IMR-90 (cell line): Measurements from ENCODE around the gene DENND2C. TPM values are rescaled to one million over a fixed set of nuclear protein-coding genes. Genes with fewer than 3 reads are reported as not detected.

Experiments used
- ATAC-seq: fragments of 200-7000 bp; cut with Tn5 transposase; 2 replicates; pipeline ENCODE4 v1.9.1; 2020; ENCODE audit warnings: low read depth, mild to moderate bottlenecking, moderate library complexity
- BruUV-seq: library from RNA; stranded (reverse); fragments of 400-500 nt; replicated peaks from 2 replicates; lab custom pipeline; 2021; lab: Mats Ljungman, UMichigan
- CTCF ChIA-PET: fragments of 300-600 bp; formaldehyde crosslinking; extraction: SDS; loops from one replicate; lab custom pipeline; 2021; ENCODE audit warnings: antibody characterized with exemption; lab: Yijun Ruan, JAX
- POLR2A ChIA-PET: fragments of 300-600 bp; sonication (Branson Sonifier 250); formaldehyde crosslinking; loops from one replicate; lab custom pipeline; 2022; ENCODE audit warnings: antibody characterized with exemption; ENCODE audit not compliant: unreplicated experiment; lab: Charles Lee
- DNase-seq: peaks from one replicate; pipeline ENCODE4 v3.0.0; 2013
- H2AFZ ChIP-seq: replicated peaks from 2 replicates; pipeline ENCODE3; 2013; ENCODE audit warnings: low read length, mild to moderate bottlenecking; ENCODE audit not compliant: poor library complexity
- H2AK5ac ChIP-seq: 2 replicates; pipeline ENCODE4 v1.6.1; 2013; ENCODE audit warnings: low read depth, low read length, inconsistent platforms
- H2AK9ac ChIP-seq: replicated peaks from 2 replicates; pipeline ENCODE3; 2013; ENCODE audit warnings: mild to moderate bottlenecking, low read depth, low read length, moderate library complexity; ENCODE audit not compliant: poor library complexity
- H2BK120ac ChIP-seq: 2 replicates; pipeline ENCODE4 v1.6.1; 2013; ENCODE audit warnings: low read depth, low read length, inconsistent platforms
- H2BK15ac ChIP-seq: 3 replicates; pipeline ENCODE4 v1.6.1; 2013; ENCODE audit warnings: low read depth, low read length, inconsistent platforms
- H2BK20ac ChIP-seq: 2 replicates; pipeline ENCODE4 v1.6.1; 2013; ENCODE audit warnings: low read depth, mild to moderate bottlenecking, inconsistent platforms, low read length, moderate library complexity
- H2BK5ac ChIP-seq: 2 replicates; pipeline ENCODE4 v1.6.1; 2013; ENCODE audit warnings: mild to moderate bottlenecking, low read depth, low read length, inconsistent platforms; ENCODE audit not compliant: poor library complexity, severe bottlenecking
- H3K14ac ChIP-seq: replicated peaks from 2 replicates; pipeline ENCODE4 v1.6.1; 2013; ENCODE audit warnings: low read depth, low read length, inconsistent platforms
- H3K18ac ChIP-seq: 2 replicates; pipeline ENCODE4 v1.6.1; 2013; ENCODE audit warnings: low read depth, low read length, control low read depth
- H3K23ac ChIP-seq: 2 replicates; pipeline ENCODE4 v1.6.1; 2013; ENCODE audit warnings: low read depth, low read length, inconsistent platforms
- H3K27ac ChIP-seq: 2 replicates; pipeline ENCODE4 v1.5.1; 2013; ENCODE audit warnings: mild to moderate bottlenecking, control low read depth, low read length; ENCODE audit not compliant: insufficient read depth
- H3K27me3 ChIP-seq: 2 replicates; pipeline ENCODE4 v1.6.1; 2013; ENCODE audit warnings: low read length; ENCODE audit not compliant: control insufficient read depth, insufficient read depth
- H3K36me3 ChIP-seq: 2 replicates; pipeline ENCODE4 v1.6.1; 2013; ENCODE audit warnings: low read length, mixed read lengths; ENCODE audit not compliant: control insufficient read depth, insufficient read depth
- H3K4ac ChIP-seq: 2 replicates; pipeline ENCODE4 v1.6.1; 2013; ENCODE audit warnings: low read depth, low read length, inconsistent platforms
- H3K4me1 ChIP-seq: 2 replicates; pipeline ENCODE4 v1.6.1; 2013; ENCODE audit warnings: low read length, mixed read lengths; ENCODE audit not compliant: control insufficient read depth, insufficient read depth
- H3K4me2 ChIP-seq: 2 replicates; pipeline ENCODE4 v1.6.1; 2013; ENCODE audit warnings: low read depth, mild to moderate bottlenecking, control low read depth, low read length, moderate library complexity
- H3K4me3 ChIP-seq: 2 replicates; pipeline ENCODE4 v1.5.1; 2013; ENCODE audit warnings: low read depth, mild to moderate bottlenecking, control low read depth, low read length, moderate library complexity; ENCODE audit not compliant: insufficient read depth
- H3K56ac ChIP-seq: 2 replicates; pipeline ENCODE4 v1.6.1; 2013; ENCODE audit warnings: low read length, inconsistent platforms; ENCODE audit not compliant: insufficient read depth; ENCODE audit errors: extremely low read depth
- H3K79me1 ChIP-seq, 2 experiments: 2 replicates each; pipeline ENCODE4 v1.6.1; 2013; ENCODE audit warnings: low read length in 2 of 2, inconsistent platforms in 1 of 2, low read depth in 1 of 2
- H3K9ac ChIP-seq: 2 replicates; pipeline ENCODE4 v1.6.1; 2013; ENCODE audit warnings: low read depth, low read length, control low read depth
- H3K9me1 ChIP-seq: 2 replicates; pipeline ENCODE4 v1.6.1; 2013; ENCODE audit warnings: low read length, inconsistent platforms; ENCODE audit not compliant: insufficient read depth
- H3K9me3 ChIP-seq: 2 replicates; pipeline ENCODE4 v1.6.1; 2013; ENCODE audit warnings: low read length; ENCODE audit not compliant: control insufficient read depth, insufficient read depth
- H4K20me1 ChIP-seq: 2 replicates; pipeline ENCODE4 v1.6.1; 2013; ENCODE audit warnings: low read length, inconsistent platforms; ENCODE audit not compliant: insufficient read depth
- H4K5ac ChIP-seq: 2 replicates; pipeline ENCODE4 v1.6.1; 2013; ENCODE audit warnings: mild to moderate bottlenecking, low read depth, low read length, control low read depth
- H4K8ac ChIP-seq, 2 experiments: 2 replicates each; pipeline ENCODE4 v1.6.1; 2013; ENCODE audit warnings: low read depth in 2 of 2, low read length in 2 of 2, control low read depth in 1 of 2, inconsistent platforms in 1 of 2
- H4K91ac ChIP-seq: 2 replicates; pipeline ENCODE4 v1.6.1; 2013; ENCODE audit warnings: low read depth, low read length, inconsistent platforms; ENCODE audit not compliant: insufficient read depth
- CEBPB ChIP-seq: IDR thresholded peaks from 2 replicates; pipeline ENCODE4 v1.6.1; 2012; ENCODE audit warnings: low read depth, low read length, improper control_type of control experiment
- RFX5 ChIP-seq: IDR thresholded peaks from 2 replicates; pipeline ENCODE4 v1.8.0; 2012; ENCODE audit warnings: low read depth, mild to moderate bottlenecking, low read length, moderate library complexity
- SMC3 ChIP-seq: fragments of 150-350 bp; IDR thresholded peaks from 2 replicates; pipeline ENCODE4 v1.6.1; 2016; ENCODE audit warnings: low read depth, mild to moderate bottlenecking, antibody characterized with exemption, low read length, moderate library complexity
- WGBS, 2 experiments: methylation state at CpG; one replicate each; pipeline versions ENCODE4 v1.1.5 to v1.1.7; 2013; ENCODE audit warnings: missing lambda C conversion rate in 2 of 2; ENCODE audit not compliant: insufficient read length in 1 of 2; ENCODE audit errors: extremely low coverage in 2 of 2; 5-methylcytosine and 5-hydroxymethylcytosine counted together
- dilution Hi-C: fragments of 300-500 bp; cut with HindIII; formaldehyde crosslinking; loops from one replicate; pipeline ENCODE4 v1.14.3; 2018; ENCODE audit warnings: low sequenced_read_pairs; ENCODE audit not compliant: unreplicated experiment
- in situ Hi-C: fragments of 300-500 bp; cut with MboI; formaldehyde crosslinking; loops from 3 replicates; pipeline ENCODE4 v1.14.3; 2019; ENCODE audit warnings: low sequenced_read_pairs, inconsistent platforms, mixed read lengths
- intact Hi-C: fragments of 100-400 bp; cut with micrococcal nuclease; formaldehyde crosslinking; loops from 2 replicates; pipeline ENCODE4 v1.10.0; 2022
- polyA plus RNA-seq, 3 experiments: library from polyadenylated mRNA; depleted of rRNA; stranded (reverse); fragments of >200 nt; gene quantifications; 2 replicates each; pipeline ENCODE4 v1.2.3, GENCODE V29; 2012; ENCODE audit warnings: low replicate concordance in 1 of 3
- total RNA-seq: library from RNA; depleted of rRNA; stranded (reverse); fragments of >200 nt; gene quantifications from 2 replicates; pipeline ENCODE4 v1.2.3, GENCODE V29; 2012

The DENND2C gene
- total and polyA plus RNA-seq, 2 of the 4 experiments (the other 2 are of a cell fraction), result 0.58 to 2.2 TPM

- no CpG with 5 or more reads among the region's 5 CpGs for WGBS, 2 experiments
- ATAC-seq, result no peak
These were observed 7.8 kb upstream of the DENND2C start for GRCh38 chr1:114677691-114678090.

More at GRCh38 chr1:114677691-114678090, 7.8 kb upstream of the DENND2C start:
- Histone ChIP-seq H3K4me3 (no peak overlapping the region), H3K4me2 (no peak overlapping the region), H2BK15ac (no peak overlapping the region), H3K14ac (no peak overlapping the region), H3K23ac (no peak overlapping the region), H4K91ac (no peak overlapping the region), H3K79me1 (no peaks in the 10 kb centered on the region), H3K9me3 (no peaks in the 10 kb centered on the region), H2BK20ac (no peak overlapping the region), H3K9me1 (no peaks in the 10 kb centered on the region), H3K36me3 (no peaks in the 10 kb centered on the region), H3K27me3 (peaks cover 17% of the 10 kb centered on the region), H2AK5ac (no peak overlapping the region), H3K27ac (no peak overlapping the region), H4K8ac (no peak overlapping the region), H3K4ac (no peak overlapping the region), H2BK5ac (no peak overlapping the region), H3K4me1 (no peaks in the 10 kb centered on the region), H4K20me1 (no peaks in the 10 kb centered on the region), H3K56ac (no peak overlapping the region; the same call in 1 of the 2 replicates), H3K18ac (no peak overlapping the region), H4K5ac (no peak overlapping the region), H2BK120ac (no peak overlapping the region), H2AFZ (no peak overlapping the region), H2AK9ac (no peak overlapping the region), H3K9ac (no peak overlapping the region)
- dilution Hi-C loops, result no loop called here
- CTCF ChIA-PET, result no interaction called here
- intact Hi-C loops, result no loop called here
- POLR2A ChIA-PET, result no interaction called here
- no peak for TF ChIP-seq RFX5
- TF ChIP-seq CEBPB, result no peak
- no peak for TF ChIP-seq SMC3
- BruUV-seq, result no TSS peak
- in situ Hi-C loops, result no loop called here
- DNase-seq, result no peak
